H9 (cell line): ENCODE measurements around the gene DTHD1. TPM values are rescaled to one million over a fixed set of nuclear protein-coding genes. Genes with fewer than 3 reads are reported as not detected.

Experiments
- DNase-seq: peaks from one replicate; pipeline ENCODE4 v3.0.0-alpha.2; 2017
- H2AFZ ChIP-seq: one replicate; pipeline ENCODE4 v1.6.1; 2013; ENCODE audit warnings: mild to moderate bottlenecking, low read length, control low read depth, moderate library complexity
- H2AK5ac ChIP-seq: 2 replicates; pipeline ENCODE4 v1.6.1; 2013; ENCODE audit warnings: low read length, control low read depth, mixed read lengths; ENCODE audit not compliant: insufficient read length
- H2BK120ac ChIP-seq: one replicate; pipeline ENCODE4 v1.6.1; 2013; ENCODE audit warnings: low read depth, mild to moderate bottlenecking, low read length, control low read depth, inconsistent platforms; ENCODE audit not compliant: poor library complexity, severe bottlenecking
- H2BK12ac ChIP-seq: 2 replicates; pipeline ENCODE4 v1.6.1; 2013; ENCODE audit warnings: low read length, control low read depth, mixed read lengths, low read depth; ENCODE audit not compliant: insufficient read length
- H2BK15ac ChIP-seq: 2 replicates; pipeline ENCODE4 v1.6.1; 2013; ENCODE audit warnings: low read depth, low read length, control low read depth
- H2BK20ac ChIP-seq: one replicate; pipeline ENCODE4 v1.6.1; 2013; ENCODE audit warnings: low read depth, mild to moderate bottlenecking, low read length, control low read depth, inconsistent platforms; ENCODE audit not compliant: poor library complexity, severe bottlenecking
- H2BK5ac ChIP-seq: 2 replicates; pipeline ENCODE4 v1.6.1; 2013; ENCODE audit warnings: low read length, control low read depth, mixed read lengths; ENCODE audit not compliant: insufficient read length
- H3K14ac ChIP-seq: 2 replicates; pipeline ENCODE4 v1.6.1; 2013; ENCODE audit warnings: low read length, control low read depth; ENCODE audit not compliant: insufficient read depth
- H3K18ac ChIP-seq: 2 replicates; pipeline ENCODE4 v1.6.1; 2013; ENCODE audit warnings: low read depth, mild to moderate bottlenecking, mixed read lengths, low read length, control low read depth; ENCODE audit not compliant: insufficient read length
- H3K23ac ChIP-seq: 2 replicates; pipeline ENCODE4 v1.6.1; 2013; ENCODE audit warnings: low read length, control low read depth, mixed read lengths, low read depth; ENCODE audit not compliant: insufficient read length
- H3K23me2 ChIP-seq: 2 replicates; pipeline ENCODE4 v1.6.1; 2013; ENCODE audit warnings: low read depth, mild to moderate bottlenecking, mixed read lengths, low read length, control low read depth; ENCODE audit not compliant: insufficient read length, poor library complexity, severe bottlenecking
- H3K27ac ChIP-seq: 2 replicates; pipeline ENCODE4 v1.5.1; 2013; ENCODE audit warnings: low read length, control low read depth, mixed read lengths, low read depth; ENCODE audit not compliant: insufficient read length
- H3K27me3 ChIP-seq: 2 replicates; pipeline ENCODE4 v1.6.1; 2013; ENCODE audit warnings: low read length, control low read depth, inconsistent platforms; ENCODE audit not compliant: insufficient read depth
- H3K4ac ChIP-seq: 2 replicates; pipeline ENCODE4 v1.6.1; 2013; ENCODE audit warnings: low read depth, mild to moderate bottlenecking, control low read depth, inconsistent platforms, low read length, moderate library complexity
- H3K4me1 ChIP-seq: 2 replicates; pipeline ENCODE4 v1.6.1; 2013; ENCODE audit warnings: low read length, control low read depth, inconsistent platforms; ENCODE audit not compliant: insufficient read depth
- H3K4me2 ChIP-seq: 2 replicates; pipeline ENCODE4 v1.6.1; 2013; ENCODE audit warnings: low read length, control low read depth, mixed read lengths; ENCODE audit not compliant: insufficient read length, insufficient read depth
- H3K56ac ChIP-seq: 2 replicates; pipeline ENCODE4 v1.6.1; 2013; ENCODE audit warnings: low read depth, mild to moderate bottlenecking, mixed read lengths, low read length, control low read depth; ENCODE audit not compliant: insufficient read length
- H3K79me1 ChIP-seq: 2 replicates; pipeline ENCODE4 v1.6.1; 2013; ENCODE audit warnings: low read depth, mild to moderate bottlenecking, moderate library complexity, low read length, control low read depth, inconsistent platforms; ENCODE audit not compliant: insufficient read depth, poor library complexity, severe bottlenecking
- H3K79me2 ChIP-seq: 2 replicates; pipeline ENCODE4 v1.6.1; 2013; ENCODE audit warnings: low read length, control low read depth, inconsistent platforms; ENCODE audit not compliant: insufficient read depth
- H3K9ac ChIP-seq: 2 replicates; pipeline ENCODE4 v1.6.1; 2013; ENCODE audit warnings: low read length, control low read depth, mixed read lengths; ENCODE audit not compliant: insufficient read length; ENCODE audit errors: extremely low read depth
- H3K9me3 ChIP-seq: one replicate; pipeline ENCODE4 v1.6.1; 2013; ENCODE audit warnings: low read depth, low read length, inconsistent platforms; ENCODE audit not compliant: control insufficient read depth
- H3T11ph ChIP-seq: one replicate; pipeline ENCODE4 v1.6.1; 2013; ENCODE audit warnings: mild to moderate bottlenecking, low read length, control low read depth, inconsistent platforms
- H4K20me1 ChIP-seq: one replicate; pipeline ENCODE4 v1.6.1; 2013; ENCODE audit not compliant: control insufficient read depth, insufficient read length, insufficient read depth
- H4K5ac ChIP-seq: 2 replicates; pipeline ENCODE4 v1.6.1; 2013; ENCODE audit warnings: low read depth, mild to moderate bottlenecking, mixed read lengths, low read length, control low read depth; ENCODE audit not compliant: insufficient read length
- H4K8ac ChIP-seq: replicated peaks from 2 replicates; pipeline ENCODE4 v1.6.1; 2013; ENCODE audit warnings: low read length, control low read depth, mixed read lengths, low read depth; ENCODE audit not compliant: insufficient read length
- H4K91ac ChIP-seq: 2 replicates; pipeline ENCODE4 v1.6.1; 2013; ENCODE audit warnings: low read depth, mild to moderate bottlenecking, moderate library complexity, mixed read lengths, low read length, control low read depth; ENCODE audit not compliant: insufficient read length
- H3K27ac Mint-ChIP-seq, 3 experiments: 2 replicates in 2 of 3; 3 replicates in 1 of 3; pipeline ENCODE4 v1.8.0; 2020 to 2021; ENCODE audit warnings: mixed read lengths in 3 of 3, mild to moderate bottlenecking in 1 of 3, moderate library complexity in 1 of 3
- H3K27me3 Mint-ChIP-seq: 2 replicates; pipeline ENCODE4 v1.8.0; 2021; ENCODE audit warnings: low read depth, mild to moderate bottlenecking, moderate library complexity, mixed read lengths
- H3K36me3 Mint-ChIP-seq, 3 experiments: 2 replicates in 2 of 3; 3 replicates in 1 of 3; pipeline ENCODE4 v1.8.0; 2020 to 2021; ENCODE audit warnings: low read depth in 3 of 3, mixed read lengths in 3 of 3; ENCODE audit not compliant: insufficient read depth in 1 of 3
- H3K4me1 Mint-ChIP-seq, 2 experiments: 2 replicates each; pipeline ENCODE4 v1.8.0; 2020; ENCODE audit warnings: mixed read lengths in 2 of 2
- H3K4me3 Mint-ChIP-seq, 2 experiments: 2 replicates in 1 of 2; 3 replicates in 1 of 2; pipeline ENCODE4 v1.8.0; 2020 to 2021; ENCODE audit warnings: mild to moderate bottlenecking in 2 of 2, mixed read lengths in 2 of 2, moderate library complexity in 1 of 2
- H3K9me3 Mint-ChIP-seq, 2 experiments: 2 replicates in 1 of 2; 3 replicates in 1 of 2; pipeline ENCODE4 v1.8.0; 2020; ENCODE audit warnings: mild to moderate bottlenecking in 2 of 2, mixed read lengths in 2 of 2, moderate library complexity in 1 of 2
- CTCF ChIP-seq: fragments of 200-600 bp; sonication (generic); conservative IDR thresholded peaks from 3 replicates; pipeline ENCODE4 v1.8.0; 2021; ENCODE audit warnings: antibody characterized with exemption, mild to moderate bottlenecking
- WGBS: extraction: QIAGEN DNeasy Blood & Tissue Kit; methylation state at CpG from one replicate; pipeline ENCODE4 v1.1.7; 2013; ENCODE audit warnings: missing lambda C conversion rate, low lambda C conversion rate, mixed read lengths; ENCODE audit not compliant: insufficient read length; ENCODE audit errors: extremely low coverage; 5-methylcytosine and 5-hydroxymethylcytosine counted together
- total RNA-seq: library from RNA; stranded (reverse); gene quantifications from 2 replicates; pipeline ENCODE4 v1.2.1, GENCODE V29; 2021

The DTHD1 gene
- total RNA-seq, 1 experiment from 2014 or later, result not detected

GRCh38 chr4:36320117-36320896 lies 38.9 kb downstream of the DTHD1 start:
- H2BK12ac ChIP-seq, result no peak overlapping the region
- H2BK5ac ChIP-seq, result no peak overlapping the region
- no peak overlapping the region for H2AFZ ChIP-seq
- H3K36me3 Mint-ChIP-seq, result no peaks in the 10 kb centered on the region
- no peaks in the 10 kb centered on the region for H3K27me3 Mint-ChIP-seq
- H3K9ac ChIP-seq, result no peak overlapping the region
- no peak overlapping the region for H3K4ac ChIP-seq
- no peak overlapping the region for H2AK5ac ChIP-seq
- no peak overlapping the region for H4K8ac ChIP-seq
- no CpG with 5 or more reads among the region's 6 CpGs for WGBS
- H3T11ph ChIP-seq, result no peak overlapping the region
- no peak overlapping the region for H3K56ac ChIP-seq
- no peak overlapping the region for H3K23ac ChIP-seq
- no peak overlapping the region for H3K18ac ChIP-seq
- no peaks in the 10 kb centered on the region for H3K79me1 ChIP-seq
- no peak for DNase-seq
- H3K9me3 Mint-ChIP-seq, result no peaks in the 10 kb centered on the region
- TF ChIP-seq CTCF, result no peak
- no peaks in the 10 kb centered on the region for H3K27me3 ChIP-seq
- no peaks in the 10 kb centered on the region for H3K4me1 ChIP-seq
- no peaks in the 10 kb centered on the region for H3K4me1 Mint-ChIP-seq
- H4K91ac ChIP-seq, result no peak overlapping the region
- H3K14ac ChIP-seq, result no peak overlapping the region
- H2BK20ac ChIP-seq, result no peak overlapping the region
- H4K5ac ChIP-seq, result no peak overlapping the region
- no peaks in the 10 kb centered on the region for H3K23me2 ChIP-seq
- H3K79me2 ChIP-seq, result no peaks in the 10 kb centered on the region
- no peak overlapping the region for H2BK15ac ChIP-seq
- no peaks in the 10 kb centered on the region for H3K9me3 ChIP-seq
- H3K4me3 Mint-ChIP-seq, result no peak overlapping the region
- no peaks in the 10 kb centered on the region for H4K20me1 ChIP-seq
- no peak overlapping the region for H2BK120ac ChIP-seq
- no peak overlapping the region for H3K27ac ChIP-seq
- H3K4me2 ChIP-seq, result no peak overlapping the region
- no peak overlapping the region for H3K27ac Mint-ChIP-seq
